Thyroid gland (tissue), 4 donors: ENCODE measurements around the gene RIPOR2.

ENCODE experiments used
- CTCF ChIP-seq, 6 experiments: fragments of 200-600 bp in 3 of 6; fragments of 450-650 bp in 3 of 6; sonication (generic) in 3 of 6; IDR thresholded peaks; one replicate each; pipeline ENCODE4 v1.5.1; 2016 to 2019; ENCODE audit warnings: antibody characterized with exemption in 6 of 6, mild to moderate bottlenecking in 2 of 6, inconsistent platforms in 1 of 6, moderate library complexity in 1 of 6
- POLR2A ChIP-seq, 2 donors: fragments of 450-650 bp; IDR thresholded peaks; one replicate each; pipeline ENCODE4 v1.6.1; 2017; ENCODE audit warnings: antibody characterized with exemption in 2 of 2, mild to moderate bottlenecking in 2 of 2, moderate library complexity in 1 of 2

GRCh38 chr6:24966381-24966780 is 30.6 kb upstream of the RIPOR2 start:
- TF ChIP-seq CTCF (IDR thresholded peaks at IDR 0.05), result no peak
- TF ChIP-seq POLR2A (IDR thresholded peaks at IDR 0.05), result no peak
